HG02885 (cell line): ENCODE results near the gene TNFRSF12A.
"Not testable (repeated sequence)": the region's sequence is repeated elsewhere in the genome, so short reads cannot be mapped to it uniquely, and the experiment has no call there.

Experiments used
- ATAC-seq: cut with Tn5 transposase; IDR thresholded peaks from one replicate; pipeline ENCODE4 v1.9.1; 2021; ENCODE audit warnings: mild to moderate bottlenecking; ENCODE audit not compliant: unreplicated experiment, poor library complexity

Gene TNFRSF12A

GRCh38 chr16:3059723-3060242 is 39.6 kb downstream of the TNFRSF12A start:
- ATAC-seq: no peak

- no peak for ATAC-seq
Measured at GRCh38 chr16:3060339-3061127, 40.4 kb downstream of the TNFRSF12A start.

- ATAC-seq: no peak
Measured at GRCh38 chr16:3062553-3062952, 42.4 kb downstream of the TNFRSF12A start.

DNA sequence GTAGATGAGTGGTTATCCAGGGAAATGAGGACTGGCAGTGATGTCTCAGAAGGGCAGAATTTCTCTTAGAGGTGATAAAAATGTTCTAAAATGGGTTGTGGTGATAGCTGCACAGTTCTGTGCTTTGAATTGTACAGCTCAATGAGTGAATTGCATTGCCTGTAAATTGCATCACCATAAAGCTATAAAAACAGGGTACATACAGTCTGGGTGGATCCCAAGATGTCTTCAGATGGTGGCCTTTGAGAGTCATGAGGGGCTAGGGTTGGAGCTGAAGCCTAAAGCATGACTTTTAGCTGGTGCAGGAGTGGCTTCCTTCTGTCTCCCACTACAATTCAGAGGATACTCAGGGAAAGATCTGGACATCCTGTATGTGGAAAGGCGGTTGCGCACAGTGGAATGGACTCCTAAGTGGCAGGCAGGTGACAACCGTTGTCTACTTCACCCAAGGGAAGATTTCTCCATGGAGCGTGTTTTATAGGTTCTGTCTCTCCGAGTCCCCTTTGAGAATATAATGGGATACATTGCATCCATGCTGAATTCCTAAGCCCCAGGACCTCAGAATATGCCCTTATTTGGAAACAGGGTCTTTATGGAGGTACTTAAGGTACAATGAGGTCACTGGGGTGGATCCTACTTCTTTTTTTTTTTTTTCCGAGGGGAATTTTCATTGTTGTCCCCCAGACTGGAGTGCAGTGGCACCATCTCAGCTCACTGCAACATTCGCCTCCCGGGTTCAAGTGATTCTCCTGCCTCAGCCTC is 43.6 kb downstream of the TNFRSF12A start:
- no peak for ATAC-seq

DNA sequence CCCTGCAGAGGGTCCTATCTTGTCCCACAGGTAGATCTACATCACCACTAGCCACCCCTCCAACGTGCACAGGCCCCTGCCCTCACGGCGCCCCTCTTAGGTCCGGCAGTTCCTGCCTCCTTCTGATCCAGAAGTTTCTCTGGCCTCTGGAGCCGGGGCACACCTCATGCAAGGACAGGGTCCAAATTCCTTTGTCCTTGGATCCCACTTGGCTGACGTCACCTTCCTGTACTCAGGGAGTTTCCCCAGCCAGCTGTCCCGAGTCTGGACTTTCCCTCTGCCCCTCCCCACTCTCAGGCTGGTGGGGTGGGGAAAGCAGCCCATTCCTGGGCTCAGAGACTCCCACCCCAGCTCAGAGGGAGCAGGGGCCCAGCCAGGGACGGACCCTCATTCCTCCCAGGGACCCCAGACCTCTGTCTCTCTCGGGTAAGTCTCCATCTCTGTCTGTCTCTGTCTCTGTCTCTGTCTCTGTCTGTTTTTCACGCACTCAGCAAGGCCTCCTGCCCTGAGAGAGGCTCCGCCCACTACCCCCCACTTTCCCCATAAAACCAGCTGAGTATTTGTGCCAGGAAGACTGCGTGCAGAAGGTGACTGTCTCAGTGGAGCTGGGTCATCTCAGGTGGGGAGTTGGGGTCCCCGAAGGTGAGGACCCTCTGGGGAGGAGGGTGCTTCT is 45.0 kb downstream of the TNFRSF12A start, which contains the start of gene IL32:
TSS of gene IL32 (plus strand) at position 572 of the 673 bp plus-strand sequence. CDS start 172 bp downstream, outside the sequence.
- no peak for ATAC-seq

GRCh38 chr16:3065742-3066439 is 45.7 kb downstream of the TNFRSF12A start:
- no peak for ATAC-seq

DNA sequence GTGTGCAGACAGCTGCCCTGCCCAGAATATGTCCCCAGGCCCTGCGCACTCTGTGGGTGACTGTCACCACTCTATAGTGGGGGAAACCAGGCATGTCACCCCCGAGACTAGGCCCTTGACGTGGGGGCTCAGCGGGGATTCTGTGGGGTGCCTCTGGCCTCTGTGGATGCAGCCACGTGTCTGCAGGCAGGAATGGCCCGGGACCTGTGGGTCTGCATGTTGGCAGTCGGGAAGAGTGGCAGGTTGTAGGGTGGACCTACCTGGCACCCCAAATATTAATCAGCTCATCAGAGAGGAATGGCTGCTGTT is 46.2 kb downstream of the TNFRSF12A start:
- no peak for ATAC-seq

GRCh38 chr16:3068487-3068886 is 48.3 kb downstream of the TNFRSF12A start:
- no peak for ATAC-seq

GRCh38 chr16:3069146-3069545 is 49.0 kb downstream of the TNFRSF12A start:
- not testable (repeated sequence) for ATAC-seq

DNA sequence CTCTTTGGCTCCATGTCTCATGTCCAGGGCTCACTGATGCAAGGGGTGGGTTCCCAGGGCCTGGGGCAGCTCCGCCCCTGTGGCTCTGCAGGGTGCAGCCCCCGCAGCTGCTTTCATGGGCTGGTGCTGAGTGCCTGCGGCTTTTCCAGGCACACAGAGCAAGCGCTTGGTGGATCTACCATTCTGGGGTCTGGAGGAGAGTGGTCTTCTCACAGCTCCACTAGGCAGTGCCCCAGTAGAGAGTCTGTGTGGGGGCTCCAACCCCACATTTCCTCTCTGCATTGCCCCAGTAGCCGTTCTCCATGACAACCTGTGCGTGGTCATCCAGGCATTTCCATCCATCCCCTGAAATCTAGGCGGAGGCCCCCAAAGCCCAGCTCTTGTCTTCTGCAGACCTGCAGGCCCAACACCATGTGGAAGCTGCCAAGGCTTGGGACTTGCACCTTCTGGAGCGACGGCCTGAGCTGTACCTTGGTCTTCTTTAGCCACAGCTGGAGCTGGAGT is 50.5 kb downstream of the TNFRSF12A start:
- ATAC-seq: no peak

DNA sequence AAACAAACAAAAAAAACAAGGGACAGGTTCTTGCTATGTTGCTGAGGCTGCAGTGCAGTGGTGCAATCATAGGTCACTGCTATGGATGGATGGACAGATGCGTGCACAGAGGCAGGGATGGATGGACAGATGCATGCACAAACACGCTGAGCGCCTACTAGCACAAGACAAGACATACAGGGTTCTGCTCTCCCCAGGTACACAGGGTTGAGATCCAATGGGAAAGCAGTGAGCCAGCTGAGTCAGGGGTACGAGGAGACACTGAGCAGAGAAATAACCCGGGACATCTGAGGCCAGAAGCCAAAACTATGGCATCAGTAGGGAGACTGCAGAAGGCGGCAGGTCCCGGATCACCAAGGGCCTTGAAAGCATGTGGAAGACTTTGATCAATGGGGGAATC is 51.5 kb downstream of the TNFRSF12A start:
- ATAC-seq: no peak
